ENCODE measurements around the gene TFAP2E. TPM values are rescaled to one million over a fixed set of nuclear protein-coding genes. Genes with fewer than 3 reads are reported as not detected.
"Not testable (repeated sequence)": the region's sequence is repeated elsewhere in the genome, so short reads cannot be mapped to it uniquely, and the experiment has no call there.

The TFAP2E gene
- total RNA-seq, 1 donor from 2014 or later: 1.0 TPM

GRCh38 chr1:35571263-35571662 lies 1.9 kb upstream of the TFAP2E start:
- no peak overlapping the region for H3K4me3 ChIP-seq (ENCODE audit: low read depth, low read length)
- DNase-seq (ENCODE audit: low read depth): no peak
- TF ChIP-seq CTCF (conservative IDR thresholded peaks at IDR 0.05; ENCODE audit: low read depth, low read length): no peak

DNA sequence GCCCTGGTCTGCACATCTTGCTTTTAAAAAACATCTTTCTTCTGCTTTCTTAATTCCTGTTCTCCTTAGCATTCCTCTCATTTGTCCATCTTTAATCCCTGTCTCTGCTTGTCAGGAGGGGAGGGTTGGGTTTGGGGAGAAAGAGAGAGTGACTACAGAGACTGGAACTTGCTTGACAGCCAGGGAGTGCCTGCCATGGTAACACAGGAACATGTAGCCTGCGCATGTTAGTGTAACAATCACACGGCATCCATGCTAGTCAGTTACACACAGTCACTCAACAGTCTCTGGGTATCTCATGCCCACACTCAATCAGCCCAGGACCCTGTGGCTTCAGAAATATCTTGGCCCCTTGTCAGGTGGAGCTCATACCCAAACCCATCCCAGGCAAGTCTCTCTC lies 818 bp upstream of the TFAP2E start:
- no peak for DNase-seq (ENCODE audit: low read depth)
- no peak overlapping the region for H3K4me3 ChIP-seq (ENCODE audit: low read depth, low read length)
- no peak for TF ChIP-seq CTCF (conservative IDR thresholded peaks at IDR 0.05; ENCODE audit: low read depth, low read length)

DNA sequence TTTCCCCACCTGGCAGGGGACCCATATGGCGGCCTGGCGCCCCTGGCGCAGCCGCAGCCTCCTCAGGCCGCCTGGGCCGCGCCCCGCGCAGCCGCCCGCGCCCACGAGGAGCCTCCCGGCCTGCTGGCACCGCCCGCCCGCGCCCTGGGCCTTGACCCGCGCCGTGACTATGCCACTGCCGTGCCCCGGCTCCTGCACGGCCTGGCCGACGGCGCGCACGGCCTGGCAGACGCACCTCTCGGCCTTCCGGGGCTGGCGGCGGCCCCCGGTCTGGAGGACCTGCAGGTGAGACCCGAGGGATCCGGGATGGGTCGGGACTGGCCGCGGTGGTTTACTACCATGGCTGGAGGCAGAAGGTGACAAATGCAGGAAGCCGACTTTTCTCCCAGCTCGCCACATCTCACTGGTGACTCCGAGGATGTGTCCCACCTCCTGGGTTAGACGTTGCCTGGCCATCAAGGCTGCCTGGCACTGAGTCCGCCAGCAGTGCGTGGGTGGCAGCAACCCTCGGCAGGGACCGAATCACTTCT lies 1.1 kb downstream of the TFAP2E start:
- no peak for DNase-seq (ENCODE audit: low read depth)

DNA sequence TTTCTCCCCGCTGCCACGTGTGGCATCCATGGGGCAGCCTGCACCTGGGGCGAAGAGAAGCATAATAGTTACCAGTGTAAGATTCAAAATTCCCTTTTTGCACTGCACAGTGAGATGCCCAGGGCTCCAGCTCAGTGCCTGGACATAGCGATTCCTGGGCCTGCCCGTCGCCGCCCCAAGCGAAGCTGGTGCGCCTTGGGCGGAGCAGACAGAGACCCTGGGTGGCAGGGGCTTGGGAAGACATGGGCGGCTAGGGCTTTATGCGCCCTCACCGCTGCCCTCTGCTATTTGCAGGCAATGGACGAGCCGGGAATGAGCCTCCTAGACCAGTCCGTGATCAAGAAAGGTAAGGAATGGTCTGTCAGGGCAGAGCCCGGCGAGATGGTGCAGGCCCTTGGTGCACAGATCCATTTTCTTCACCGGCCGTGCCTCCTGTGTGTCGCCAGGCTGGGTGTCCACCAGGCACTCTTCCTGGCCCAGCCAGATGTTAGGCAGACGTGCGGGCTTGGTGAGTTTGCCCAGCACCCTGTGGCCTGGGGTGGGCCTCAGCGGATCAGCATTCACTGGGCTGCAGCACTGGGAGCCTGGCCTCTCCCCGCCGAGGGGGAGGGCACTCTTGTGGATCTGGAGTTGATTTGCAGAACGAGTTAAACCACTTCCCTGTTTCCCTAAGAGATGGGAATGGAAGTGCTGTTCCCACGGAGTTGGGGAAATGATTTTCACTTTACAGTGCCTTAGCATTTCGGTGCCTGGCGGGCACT lies 1.7 kb downstream of the TFAP2E start:
- DNase-seq (ENCODE audit: low read depth): no peak
- no peak for TF ChIP-seq CTCF (conservative IDR thresholded peaks at IDR 0.05; ENCODE audit: low read depth, low read length)

More for the DNA sequence above, 1.1 kb downstream of the TFAP2E start:
- H3K4me3 ChIP-seq (ENCODE audit: low read depth, low read length): peak overlapping the region; percentile 64
- no peak for TF ChIP-seq CTCF (conservative IDR thresholded peaks at IDR 0.05; ENCODE audit: low read depth, low read length)

DNA sequence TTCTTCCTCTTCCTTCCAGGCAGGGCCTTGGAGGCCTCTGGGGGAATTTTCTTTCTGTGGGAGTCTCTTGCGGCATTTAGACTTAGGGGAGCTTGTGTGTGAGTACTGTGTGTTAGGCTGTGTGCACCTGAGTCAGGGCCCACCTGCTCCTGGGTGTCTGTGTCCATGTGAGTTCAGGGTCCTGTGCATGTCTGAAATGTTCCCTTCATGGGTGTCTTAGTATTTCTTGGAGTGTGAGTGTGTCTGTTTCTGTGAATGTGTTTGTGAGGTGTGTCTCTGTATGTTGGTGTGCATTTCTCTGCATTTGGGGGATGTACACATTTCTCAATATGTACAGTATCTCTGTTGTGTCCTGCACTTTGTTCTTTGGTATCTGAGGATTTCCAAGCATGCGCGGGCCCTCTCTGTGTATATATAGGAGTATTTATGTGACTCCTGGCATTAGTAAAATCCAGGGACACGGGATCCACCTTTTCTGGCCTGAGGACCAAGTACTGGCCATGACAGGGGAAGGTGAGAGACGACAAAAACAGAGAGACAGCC lies 2.4 kb downstream of the TFAP2E start:
- DNase-seq (ENCODE audit: low read depth): no peak
- TF ChIP-seq CTCF (conservative IDR thresholded peaks at IDR 0.05; ENCODE audit: low read depth, low read length): no peak
- no peak overlapping the region for H3K4me3 ChIP-seq (ENCODE audit: low read depth, low read length)

More for the DNA sequence above, 1.7 kb downstream of the TFAP2E start:
- no peak overlapping the region for H3K4me3 ChIP-seq (ENCODE audit: low read depth, low read length)

DNA sequence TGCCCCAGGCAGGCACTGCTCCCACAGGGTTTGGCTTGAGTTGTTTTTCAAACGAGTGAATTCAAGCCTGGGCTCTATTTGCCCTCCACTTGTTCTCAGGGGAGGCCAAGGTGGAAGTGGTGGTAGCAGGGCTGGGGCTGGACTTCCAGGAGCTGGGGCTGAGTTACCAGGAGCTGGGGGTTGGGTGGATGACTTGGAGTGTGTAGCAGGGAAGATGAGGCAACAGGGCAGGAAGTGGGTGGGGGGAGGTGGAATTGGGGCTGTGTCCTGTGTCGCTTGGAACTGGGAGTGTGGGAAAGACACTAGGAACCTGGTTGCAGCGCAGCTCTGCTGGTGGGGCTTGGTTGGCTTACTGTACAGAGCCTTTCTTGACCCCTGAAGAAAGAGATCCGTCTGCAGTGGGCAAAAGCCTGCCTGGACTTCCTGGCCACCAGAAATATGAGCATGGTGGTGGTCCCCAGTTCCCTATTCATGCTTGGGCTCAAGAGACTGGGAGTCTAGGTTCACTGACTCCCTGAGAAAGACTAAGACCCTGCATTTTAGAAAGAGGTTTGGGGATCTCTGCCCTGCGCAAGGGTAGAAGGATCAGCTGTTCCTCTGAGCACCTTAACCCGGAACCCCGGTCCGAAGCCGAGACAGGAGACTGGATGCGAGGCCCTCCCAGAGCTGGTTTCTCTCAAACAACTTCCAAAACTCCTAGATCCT lies 3.1 kb downstream of the TFAP2E start:
- no peak for TF ChIP-seq CTCF (conservative IDR thresholded peaks at IDR 0.05; ENCODE audit: low read depth, low read length)

DNA sequence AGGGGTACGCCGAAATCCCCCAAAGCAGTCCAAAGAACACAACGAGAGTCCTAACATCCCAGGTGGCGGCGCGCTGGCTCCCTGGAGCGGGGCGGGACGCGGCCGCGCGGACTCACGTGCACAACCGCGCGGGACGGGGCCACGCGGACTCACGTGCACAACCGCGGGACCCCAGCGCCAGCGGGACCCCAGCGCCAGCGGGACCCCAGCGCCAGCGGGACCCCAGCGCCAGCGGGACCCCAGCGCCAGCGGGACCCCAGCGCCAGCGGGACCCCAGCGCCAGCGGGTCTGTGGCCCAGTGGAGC lies 3.6 kb downstream of the TFAP2E start:
- not testable (repeated sequence) for H3K4me3 ChIP-seq (ENCODE audit: low read depth, low read length); DNase-seq (ENCODE audit: low read depth)

More for the DNA sequence above, 3.1 kb downstream of the TFAP2E start:
- no peak for DNase-seq (ENCODE audit: low read depth)
- no peak overlapping the region for H3K4me3 ChIP-seq (ENCODE audit: low read depth, low read length)

Measured in epithelial cell of proximal tubule (primary cell).